22Rv1 (cell line): ENCODE data around the gene CFAP46.
"Not testable (repeated sequence)": the region's sequence is repeated elsewhere in the genome, so short reads cannot be mapped to it uniquely, and the experiment has no call there.

Experiments used
- H3K27ac ChIP-seq: fragments of 450-650 bp; 2 replicates; pipeline ENCODE4 v1.5.1; 2017
- CTCF ChIP-seq: fragments of 450-650 bp; IDR thresholded peaks from 2 replicates; pipeline ENCODE4 v1.5.1; 2017; ENCODE audit warnings: mild to moderate bottlenecking
- ZFX ChIP-seq: fragments of 450-650 bp; IDR thresholded peaks from 2 replicates; pipeline ENCODE4 v1.6.1; 2017; ENCODE audit warnings: antibody characterized with exemption, borderline replicate concordance

The CFAP46 gene

GRCh38 chr10:132899751-132900065, 42.7 kb downstream of the CFAP46 start:
- TF ChIP-seq CTCF (no peak), ZFX (no peak)

GRCh38 chr10:132899054-132899750, 43.2 kb downstream of the CFAP46 start:
- no peak overlapping the region for H3K27ac ChIP-seq
- TF ChIP-seq ZFX, result no peak
- TF ChIP-seq CTCF, result no peak

More at GRCh38 chr10:132899751-132900065, 42.7 kb downstream of the CFAP46 start:
- H3K27ac ChIP-seq, result no peak overlapping the region

GRCh38 chr10:132898391-132899053, 43.8 kb downstream of the CFAP46 start:
- H3K27ac ChIP-seq, result no peak overlapping the region
- TF ChIP-seq CTCF, result no peak
- no peak for TF ChIP-seq ZFX

- no peak for TF ChIP-seq ZFX
- no peak for TF ChIP-seq CTCF
- no peak overlapping the region for H3K27ac ChIP-seq
These were observed 44.6 kb downstream of the CFAP46 start for GRCh38 chr10:132897516-132898381.

GRCh38 chr10:132893786-132894185, 48.6 kb downstream of the CFAP46 start:
- H3K27ac ChIP-seq, result not testable (repeated sequence)

- H3K27ac ChIP-seq, result no peak overlapping the region
- TF ChIP-seq CTCF, result no peak
- no peak for TF ChIP-seq ZFX
These were observed 49.3 kb downstream of the CFAP46 start for GRCh38 chr10:132893090-132893489.

- TF ChIP-seq ZFX (no peak), CTCF (no peak)
- no peak overlapping the region for H3K27ac ChIP-seq
These were observed 50.4 kb downstream of the CFAP46 start for GRCh38 chr10:132892004-132892403.
